Neuronal stem cell (in vitro differentiated cells): ENCODE results near the gene SUPT6H.

Source experiments
- DNase-seq: peaks from one replicate; pipeline ENCODE4 v3.0.0-alpha.2; 2013; ENCODE audit warnings: low spot score
- H2AFZ ChIP-seq: one replicate; pipeline ENCODE4 v1.6.1; 2013; ENCODE audit warnings: mild to moderate bottlenecking, low read length, inconsistent platforms
- H2AK5ac ChIP-seq: 2 replicates; pipeline ENCODE4 v1.6.1; 2013; ENCODE audit warnings: low read depth, mild to moderate bottlenecking, inconsistent platforms, low read length, moderate library complexity, mixed read lengths
- H2BK120ac ChIP-seq: 2 replicates; pipeline ENCODE4 v1.6.1; 2013; ENCODE audit warnings: low read depth, mild to moderate bottlenecking, inconsistent platforms, low read length, moderate library complexity, mixed read lengths
- H2BK12ac ChIP-seq: one replicate; pipeline ENCODE4 v1.6.1; 2013; ENCODE audit warnings: low read length, inconsistent platforms
- H2BK15ac ChIP-seq: 2 replicates; pipeline ENCODE4 v1.6.1; 2013; ENCODE audit warnings: mild to moderate bottlenecking, low read length, inconsistent platforms, mixed read lengths
- H2BK5ac ChIP-seq: one replicate; pipeline ENCODE4 v1.6.1; 2013; ENCODE audit warnings: inconsistent platforms, mild to moderate bottlenecking, low read length, moderate library complexity
- H3K14ac ChIP-seq: one replicate; pipeline ENCODE4 v1.6.1; 2013; ENCODE audit warnings: low read length, inconsistent platforms
- H3K18ac ChIP-seq: 2 replicates; pipeline ENCODE4 v1.6.1; 2013; ENCODE audit warnings: low read length, inconsistent platforms
- H3K23ac ChIP-seq: 2 replicates; pipeline ENCODE4 v1.6.1; 2013; ENCODE audit warnings: low read depth, mild to moderate bottlenecking, mixed read lengths, low read length, inconsistent platforms; ENCODE audit not compliant: poor library complexity
- H3K27ac ChIP-seq: replicated peaks from 3 replicates; pipeline ENCODE4 v1.5.1; 2013; ENCODE audit warnings: low read length, inconsistent platforms
- H3K27me3 ChIP-seq, 3 experiments: 2 replicates each; pipeline ENCODE4 v1.6.1; 2013; ENCODE audit warnings: low read length in 3 of 3, mild to moderate bottlenecking in 2 of 3, inconsistent platforms in 1 of 3, low read depth in 1 of 3, mixed read lengths in 1 of 3, moderate library complexity in 1 of 3; ENCODE audit not compliant: control insufficient read depth in 3 of 3, insufficient read depth in 3 of 3
- H3K36me3 ChIP-seq, 2 donors: replicated peaks in 1 of 2; 2 replicates each; pipeline ENCODE4 v1.6.1; 2013; ENCODE audit warnings: low read length in 2 of 2; ENCODE audit not compliant: control insufficient read depth in 2 of 2, insufficient read depth in 2 of 2
- H3K4ac ChIP-seq: 2 replicates; pipeline ENCODE4 v1.6.1; 2013; ENCODE audit warnings: inconsistent platforms, mild to moderate bottlenecking, low read length, moderate library complexity
- H3K4me1 ChIP-seq, 2 donors: 1 replicate in 1 of 2; 2 replicates in 1 of 2; pipeline ENCODE4 v1.6.1; 2013; ENCODE audit warnings: low read length in 2 of 2, low read depth in 1 of 2; ENCODE audit not compliant: control insufficient read depth in 2 of 2, insufficient read depth in 1 of 2
- H3K4me2 ChIP-seq: one replicate; pipeline ENCODE4 v1.6.1; 2013; ENCODE audit warnings: mild to moderate bottlenecking, low read length, inconsistent platforms; ENCODE audit not compliant: insufficient read depth, poor library complexity, severe bottlenecking
- H3K4me3 ChIP-seq, 2 donors: 2 replicates each; pipeline ENCODE4 v1.5.1; 2013; ENCODE audit warnings: low read length in 2 of 2, mild to moderate bottlenecking in 2 of 2, inconsistent platforms in 1 of 2, moderate library complexity in 1 of 2
- H3K79me1 ChIP-seq: one replicate; pipeline ENCODE4 v1.6.1; 2013; ENCODE audit warnings: low read depth, mild to moderate bottlenecking, inconsistent platforms, low read length, moderate library complexity
- H3K9ac ChIP-seq: one replicate; pipeline ENCODE4 v1.6.1; 2013; ENCODE audit warnings: mild to moderate bottlenecking, low read depth, low read length, inconsistent platforms; ENCODE audit not compliant: poor library complexity
- H3K9me3 ChIP-seq, 2 donors: replicated peaks in 1 of 2; 2 replicates each; pipeline versions ENCODE3 to v1.6.1; 2013; ENCODE audit warnings: low read length in 2 of 2, mild to moderate bottlenecking in 2 of 2, inconsistent platforms in 1 of 2, low read depth in 1 of 2, mixed read lengths in 1 of 2, moderate library complexity in 1 of 2; ENCODE audit not compliant: control insufficient read depth in 2 of 2, insufficient read depth in 1 of 2
- H4K8ac ChIP-seq: one replicate; pipeline ENCODE4 v1.6.1; 2013; ENCODE audit warnings: low read depth, mild to moderate bottlenecking, inconsistent platforms, low read length, moderate library complexity
- H4K91ac ChIP-seq: one replicate; pipeline ENCODE4 v1.6.1; 2013; ENCODE audit warnings: low read length, low read depth, mild to moderate bottlenecking, inconsistent platforms; ENCODE audit not compliant: poor library complexity
- WGBS, 2 donors: extraction: QIAGEN DNeasy Blood & Tissue Kit; methylation state at CpG; one replicate each; pipeline ENCODE4 v1.1.7; 2013; ENCODE audit warnings: missing lambda C conversion rate in 2 of 2, mixed read lengths in 1 of 2; ENCODE audit not compliant: insufficient read length in 2 of 2, insufficient replicate concordance in 1 of 2; ENCODE audit errors: extremely low coverage in 2 of 2; 5-methylcytosine and 5-hydroxymethylcytosine counted together

The SUPT6H gene

GRCh38 chr17:28693869-28694268, 31.9 kb downstream of the SUPT6H start:
- Histone ChIP-seq H4K8ac (no peak overlapping the region), H2BK12ac (no peak overlapping the region), H3K4me3 (no peak overlapping the region), H4K91ac (no peak overlapping the region), H2AFZ (no peak overlapping the region), H2AK5ac (no peak overlapping the region), H3K18ac (no peak overlapping the region), H3K9me3 (no peaks in the 10 kb centered on the region), H3K4me1 (no peaks in the 10 kb centered on the region), H2BK5ac (no peak overlapping the region), H3K9ac (no peak overlapping the region), H3K4me2 (no peak overlapping the region), H3K4ac (no peak overlapping the region), H3K27me3 (no peaks in the 10 kb centered on the region), H3K27ac (no peak overlapping the region), H2BK120ac (no peak overlapping the region), H3K36me3 (peaks cover 61 to 95% of the 10 kb centered on the region in 2 donors), H2BK15ac (no peak overlapping the region), H3K14ac (no peak overlapping the region), H3K79me1 (no peaks in the 10 kb centered on the region), H3K23ac (no peak overlapping the region)
- WGBS, 2 donors: no CpG with 5 or more reads among the region's 1 CpG
- no peak for DNase-seq

- no peak overlapping the region for H3K27ac ChIP-seq
- no peak overlapping the region for H4K8ac ChIP-seq
- no peak overlapping the region for H3K4me2 ChIP-seq
- no peak overlapping the region for H3K9ac ChIP-seq
- H2BK5ac ChIP-seq: no peak overlapping the region
- H3K4me3 ChIP-seq: no peak overlapping the region
- no peak overlapping the region for H3K18ac ChIP-seq
- no peak overlapping the region for H2BK12ac ChIP-seq
- no CpG with 5 or more reads among the region's 6 CpGs for WGBS, 2 donors
- H2AFZ ChIP-seq: no peak overlapping the region
- no peak overlapping the region for H3K14ac ChIP-seq
- H3K4ac ChIP-seq: no peak overlapping the region
- DNase-seq: no peak
- H3K9me3 ChIP-seq: no peaks in the 10 kb centered on the region
- H2BK15ac ChIP-seq: no peak overlapping the region
- H3K4me1 ChIP-seq: peaks cover 16% of the 10 kb centered on the region in 2 donors
- H3K23ac ChIP-seq: peak overlapping the region; percentile 46
- no peak overlapping the region for H2BK120ac ChIP-seq
- H4K91ac ChIP-seq: no peak overlapping the region
- H3K79me1 ChIP-seq: no peaks in the 10 kb centered on the region
- H3K27me3 ChIP-seq: no peaks in the 10 kb centered on the region
- peaks cover 81 to 100% of the 10 kb centered on the region in 2 donors for H3K36me3 ChIP-seq
- no peak overlapping the region for H2AK5ac ChIP-seq
These were observed 36.4 kb downstream of the SUPT6H start for GRCh38 chr17:28698253-28698941.

- H3K27me3 ChIP-seq: no peaks in the 10 kb centered on the region
- H3K36me3 ChIP-seq: peaks cover 71 to 94% of the 10 kb centered on the region in 2 donors
- no peaks in the 10 kb centered on the region for H3K9me3 ChIP-seq
- no peaks in the 10 kb centered on the region for H3K79me1 ChIP-seq
- H3K4me1 ChIP-seq: peaks cover 16% of the 10 kb centered on the region in 2 donors
- H3K9ac ChIP-seq: no peak overlapping the region
- no peak for DNase-seq
- H3K4me3 ChIP-seq: no peak overlapping the region
- no peak overlapping the region for H3K18ac ChIP-seq
- H2BK120ac ChIP-seq: no peak overlapping the region
- no peak overlapping the region for H3K27ac ChIP-seq
- no peak overlapping the region for H2AFZ ChIP-seq
- H3K14ac ChIP-seq: no peak overlapping the region
- no peak overlapping the region for H2AK5ac ChIP-seq
- H3K4me2 ChIP-seq: no peak overlapping the region
- no peak overlapping the region for H4K8ac ChIP-seq
- WGBS, 2 donors: no CpG with 5 or more reads among the region's 8 CpGs
- no peak overlapping the region for H4K91ac ChIP-seq
- H3K23ac ChIP-seq: peak overlapping the region; percentile 25
- H3K4ac ChIP-seq: no peak overlapping the region
- no peak overlapping the region for H2BK12ac ChIP-seq
- no peak overlapping the region for H2BK5ac ChIP-seq
- no peak overlapping the region for H2BK15ac ChIP-seq
These were observed 38.3 kb downstream of the SUPT6H start for GRCh38 chr17:28700278-28700677.

- Histone ChIP-seq H3K27me3 (no peaks in the 10 kb centered on the region), H3K79me1 (peaks cover 4% of the 10 kb centered on the region), H3K23ac (peak overlapping the region; percentile 83), H2BK5ac (no peak overlapping the region), H2BK15ac (no peak overlapping the region), H3K4me2 (no peak overlapping the region), H2BK12ac (no peak overlapping the region), H3K18ac (no peak overlapping the region), H3K9ac (no peak overlapping the region), H3K4me1 (peaks cover 16 to 17% of the 10 kb centered on the region in 2 donors), H3K9me3 (no peaks in the 10 kb centered on the region), H3K36me3 (peaks cover 68 to 88% of the 10 kb centered on the region in 2 donors), H2AFZ (no peak overlapping the region), H3K4ac (no peak overlapping the region), H4K91ac (no peak overlapping the region), H3K4me3 (no peak overlapping the region), H3K14ac (no peak overlapping the region), H2AK5ac (no peak overlapping the region), H2BK120ac (no peak overlapping the region), H3K27ac (no peak overlapping the region), H4K8ac (no peak overlapping the region)
- DNase-seq: no peak
- no CpG with 5 or more reads among the region's 10 CpGs for WGBS, 2 donors
These were observed 39.0 kb downstream of the SUPT6H start for GRCh38 chr17:28700830-28701492.
